ENCODE data around the gene EPHB2.
"Not testable (repeated sequence)": the region's sequence is repeated elsewhere in the genome, so short reads cannot be mapped to it uniquely, and the experiment has no call there.

Gene EPHB2

GRCh38 chr1:22673486-22674409, 36.9 kb upstream of the EPHB2 start:
- peaks cover 0 to 10% (median 0%) of the 10 kb centered on the region in 11 experiments; a peak in 2 of 22 replicates for H4K20me1 ChIP-seq
- no peaks in the 10 kb centered on the region for H3K9me3 ChIP-seq (replicated peaks in 1 of 11)
- H3K4me1 ChIP-seq: peaks cover 0 to 5% (median 0%) of the 10 kb centered on the region in 10 experiments; a peak in 4 of 20 replicates
- H3K4me3 ChIP-seq: no peak overlapping the region
- TF ChIP-seq Cebpa-rat (IDR thresholded peaks at IDR 0.05): no peak
- H3K27me3 ChIP-seq: no peaks in the 10 kb centered on the region
- no peak overlapping the region for H3K4me2 ChIP-seq
- H3K36me3 ChIP-seq: no peaks in the 10 kb centered on the region
- H3K9ac ChIP-seq: no peak overlapping the region
- H3K27ac ChIP-seq: no peak overlapping the region

- Histone ChIP-seq H3K4me3 (no peak overlapping the region), H3K4me2 (no peak overlapping the region), H4K20me1 (peaks cover 0 to 10% (median 0%) of the 10 kb centered on the region in 11 experiments; a peak in 2 of 22 replicates), H3K9ac (no peak overlapping the region), H3K27ac (no peak overlapping the region), H3K9me3 (replicated peaks in 1 of 11) (no peaks in the 10 kb centered on the region), H3K27me3 (no peaks in the 10 kb centered on the region), H3K36me3 (no peaks in the 10 kb centered on the region), H3K4me1 (0 out of 20 replicates have a peak, but pooled peaks cover 0 to 5% (median 0%) of the 10 kb centered on the region in 10 experiments)
- no peak for TF ChIP-seq Cebpa-rat (IDR thresholded peaks at IDR 0.05)
Measured at GRCh38 chr1:22674410-22674749, 36.3 kb upstream of the EPHB2 start.

- H3K27ac ChIP-seq; H3K9ac ChIP-seq; H3K4me3 ChIP-seq; H3K27me3 ChIP-seq; H3K4me1 ChIP-seq; H3K4me2 ChIP-seq; H3K9me3 ChIP-seq (replicated peaks in 1 of 11); H4K20me1 ChIP-seq; H3K36me3 ChIP-seq: not testable (repeated sequence)
Measured at GRCh38 chr1:22676151-22676550, 34.5 kb upstream of the EPHB2 start.

GRCh38 chr1:22676916-22677583, 33.6 kb upstream of the EPHB2 start:
- no peak for TF ChIP-seq Cebpa-rat (IDR thresholded peaks at IDR 0.05)

GRCh38 chr1:22677931-22678896, 32.4 kb upstream of the EPHB2 start:
- no peak for TF ChIP-seq Cebpa-rat (IDR thresholded peaks at IDR 0.05)
- Histone ChIP-seq H3K4me3 (no peak overlapping the region), H3K36me3 (no peaks in the 10 kb centered on the region), H3K27ac (no peak overlapping the region), H3K4me2 (no peak overlapping the region), H3K9me3 (replicated peaks in 1 of 11) (no peaks in the 10 kb centered on the region), H3K27me3 (no peaks in the 10 kb centered on the region), H4K20me1 (peaks cover 0 to 14% (median 0%) of the 10 kb centered on the region in 11 experiments; a peak in 2 of 22 replicates), H3K4me1 (0 out of 20 replicates have a peak, but pooled peaks cover 0 to 5% (median 0%) of the 10 kb centered on the region in 10 experiments), H3K9ac (no peak overlapping the region)

More at GRCh38 chr1:22676916-22677583, 33.6 kb upstream of the EPHB2 start:
- H3K4me3 ChIP-seq: no peak overlapping the region
- H3K4me1 ChIP-seq: 0 out of 20 replicates have a peak, but pooled peaks cover 0 to 5% (median 0%) of the 10 kb centered on the region in 10 experiments
- peaks cover 0 to 10% (median 0%) of the 10 kb centered on the region in 11 experiments; a peak in 2 of 22 replicates for H4K20me1 ChIP-seq
- H3K36me3 ChIP-seq: no peaks in the 10 kb centered on the region
- no peak overlapping the region for H3K4me2 ChIP-seq
- H3K27me3 ChIP-seq: no peaks in the 10 kb centered on the region
- no peak overlapping the region for H3K27ac ChIP-seq
- no peak overlapping the region for H3K9ac ChIP-seq
- no peaks in the 10 kb centered on the region for H3K9me3 ChIP-seq (replicated peaks in 1 of 11)

- Histone ChIP-seq H4K20me1 (0 out of 22 replicates have a peak, but pooled peaks cover 0 to 18% (median 0%) of the 10 kb centered on the region in 11 experiments), H3K27ac (no peak overlapping the region), H3K4me2 (no peak overlapping the region), H3K4me3 (no peak overlapping the region), H3K9me3 (replicated peaks in 1 of 11) (no peaks in the 10 kb centered on the region), H3K4me1 (no peaks in the 10 kb centered on the region), H3K36me3 (no peaks in the 10 kb centered on the region), H3K9ac (no peak overlapping the region), H3K27me3 (no peaks in the 10 kb centered on the region)
- TF ChIP-seq Cebpa-rat (IDR thresholded peaks at IDR 0.05): no peak
Measured at GRCh38 chr1:22680726-22681125, 29.9 kb upstream of the EPHB2 start.

GRCh38 chr1:22681556-22682276, 28.9 kb upstream of the EPHB2 start:
- no peak overlapping the region for H3K9ac ChIP-seq
- H3K27ac ChIP-seq: no peak overlapping the region
- H3K4me2 ChIP-seq: no peak overlapping the region
- no peak for TF ChIP-seq Cebpa-rat (IDR thresholded peaks at IDR 0.05)
- no peaks in the 10 kb centered on the region for H3K36me3 ChIP-seq
- H3K27me3 ChIP-seq: no peaks in the 10 kb centered on the region
- no peaks in the 10 kb centered on the region for H3K9me3 ChIP-seq (replicated peaks in 1 of 11)
- 0 out of 22 replicates have a peak, but pooled peaks cover 0 to 20% (median 0%) of the 10 kb centered on the region in 11 experiments for H4K20me1 ChIP-seq
- H3K4me1 ChIP-seq: no peaks in the 10 kb centered on the region
- H3K4me3 ChIP-seq: no peak overlapping the region

GRCh38 chr1:22683547-22683946, 27.1 kb upstream of the EPHB2 start:
- Histone ChIP-seq H3K4me3 (no peak overlapping the region), H3K9ac (no peak overlapping the region), H4K20me1 (0 out of 22 replicates have a peak, but pooled peaks cover 0 to 20% (median 0%) of the 10 kb centered on the region in 11 experiments), H3K9me3 (replicated peaks in 1 of 11) (no peaks in the 10 kb centered on the region), H3K27ac (no peak overlapping the region), H3K4me1 (peaks cover 0 to 2% (median 0%) of the 10 kb centered on the region in 10 experiments; a peak in 1 of 20 replicates), H3K4me2 (no peak overlapping the region), H3K36me3 (no peaks in the 10 kb centered on the region), H3K27me3 (no peaks in the 10 kb centered on the region)
- no peak for TF ChIP-seq Cebpa-rat (IDR thresholded peaks at IDR 0.05)
